HL-60 (cell line): ENCODE results near the gene RGL1.

Experiments used
- DNase-seq, 2 experiments: peaks; one replicate each; pipeline ENCODE4 v3.0.0-alpha.2; 2010 to 2020; ENCODE audit warnings: low read depth in 1 of 2, low spot score in 1 of 2
- H3K27ac ChIP-seq: fragments of 250-450 bp; sonication (Bioruptor Pico); replicated peaks from 2 replicates; pipeline ENCODE4 v1.5.1; 2020; ENCODE audit warnings: mild to moderate bottlenecking, moderate library complexity
- H3K27me3 ChIP-seq: fragments of 250-450 bp; sonication (Bioruptor Pico); 2 replicates; pipeline ENCODE4 v1.5.1; 2021; ENCODE audit warnings: mild to moderate bottlenecking, moderate library complexity; ENCODE audit not compliant: insufficient read depth, poor library complexity, severe bottlenecking
- H3K4me3 ChIP-seq: replicated peaks from 2 replicates; pipeline ENCODE4 v1.5.1; 2011; ENCODE audit warnings: mild to moderate bottlenecking, control low read depth, low read length; ENCODE audit not compliant: insufficient read depth
- GABPA ChIP-seq: IDR thresholded peaks from 2 replicates; pipeline ENCODE4 v1.6.1; 2012; ENCODE audit warnings: low read depth
- POLR2AphosphoS5 ChIP-seq: IDR thresholded peaks from 2 replicates; pipeline ENCODE4 v1.6.1; 2012; ENCODE audit warnings: low read depth
- SPI1 ChIP-seq: IDR thresholded peaks from 2 replicates; pipeline ENCODE4 v1.6.1; 2012; ENCODE audit warnings: low read depth, mild to moderate bottlenecking, borderline replicate concordance
- TF ChIP-seq, protein P1 (sequence below): IDR thresholded peaks from one replicate; pipeline ENCODE4 v1.5.1; 2011; ENCODE audit warnings: low read length, control low read depth, inconsistent platforms; ENCODE audit not compliant: insufficient read depth
- TF ChIP-seq, protein P2 (sequence below): IDR thresholded peaks from 2 replicates; pipeline ENCODE4 v1.6.1; 2012; ENCODE audit warnings: low read depth; ENCODE audit not compliant: insufficient replicate concordance

RGL1 gene

DNA sequence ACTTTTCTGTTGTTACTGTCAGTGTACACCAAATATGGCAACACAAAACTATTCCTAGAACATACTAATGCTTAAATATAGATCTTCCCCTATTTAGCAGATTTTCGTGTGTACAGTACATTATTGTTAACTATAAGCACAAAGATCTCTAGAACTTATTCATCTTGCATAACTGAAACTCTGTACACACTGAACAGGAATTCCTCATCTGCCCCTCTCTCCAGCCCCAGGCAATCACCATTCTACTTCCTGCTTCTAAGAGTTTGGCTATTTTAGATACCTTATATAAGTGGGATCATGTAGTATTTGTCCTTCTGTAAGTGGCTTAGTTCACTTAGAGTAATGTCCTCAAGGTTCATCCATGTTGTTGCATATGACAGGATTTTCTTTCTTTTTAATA is 4.5 kb upstream of the RGL1 start:
- no peaks in the 10 kb centered on the region for H3K27me3 ChIP-seq
- H3K4me3 ChIP-seq = no peak overlapping the region
- no peak for DNase-seq
- H3K27ac ChIP-seq = no peak overlapping the region
- TF ChIP-seq SPI1 (no peak), GABPA (no peak), POLR2AphosphoS5 (no peak)
- TF ChIP-seq, protein P1, sequence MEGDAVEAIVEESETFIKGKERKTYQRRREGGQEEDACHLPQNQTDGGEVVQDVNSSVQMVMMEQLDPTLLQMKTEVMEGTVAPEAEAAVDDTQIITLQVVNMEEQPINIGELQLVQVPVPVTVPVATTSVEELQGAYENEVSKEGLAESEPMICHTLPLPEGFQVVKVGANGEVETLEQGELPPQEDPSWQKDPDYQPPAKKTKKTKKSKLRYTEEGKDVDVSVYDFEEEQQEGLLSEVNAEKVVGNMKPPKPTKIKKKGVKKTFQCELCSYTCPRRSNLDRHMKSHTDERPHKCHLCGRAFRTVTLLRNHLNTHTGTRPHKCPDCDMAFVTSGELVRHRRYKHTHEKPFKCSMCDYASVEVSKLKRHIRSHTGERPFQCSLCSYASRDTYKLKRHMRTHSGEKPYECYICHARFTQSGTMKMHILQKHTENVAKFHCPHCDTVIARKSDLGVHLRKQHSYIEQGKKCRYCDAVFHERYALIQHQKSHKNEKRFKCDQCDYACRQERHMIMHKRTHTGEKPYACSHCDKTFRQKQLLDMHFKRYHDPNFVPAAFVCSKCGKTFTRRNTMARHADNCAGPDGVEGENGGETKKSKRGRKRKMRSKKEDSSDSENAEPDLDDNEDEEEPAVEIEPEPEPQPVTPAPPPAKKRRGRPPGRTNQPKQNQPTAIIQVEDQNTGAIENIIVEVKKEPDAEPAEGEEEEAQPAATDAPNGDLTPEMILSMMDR = no peak
- TF ChIP-seq, protein P2, sequence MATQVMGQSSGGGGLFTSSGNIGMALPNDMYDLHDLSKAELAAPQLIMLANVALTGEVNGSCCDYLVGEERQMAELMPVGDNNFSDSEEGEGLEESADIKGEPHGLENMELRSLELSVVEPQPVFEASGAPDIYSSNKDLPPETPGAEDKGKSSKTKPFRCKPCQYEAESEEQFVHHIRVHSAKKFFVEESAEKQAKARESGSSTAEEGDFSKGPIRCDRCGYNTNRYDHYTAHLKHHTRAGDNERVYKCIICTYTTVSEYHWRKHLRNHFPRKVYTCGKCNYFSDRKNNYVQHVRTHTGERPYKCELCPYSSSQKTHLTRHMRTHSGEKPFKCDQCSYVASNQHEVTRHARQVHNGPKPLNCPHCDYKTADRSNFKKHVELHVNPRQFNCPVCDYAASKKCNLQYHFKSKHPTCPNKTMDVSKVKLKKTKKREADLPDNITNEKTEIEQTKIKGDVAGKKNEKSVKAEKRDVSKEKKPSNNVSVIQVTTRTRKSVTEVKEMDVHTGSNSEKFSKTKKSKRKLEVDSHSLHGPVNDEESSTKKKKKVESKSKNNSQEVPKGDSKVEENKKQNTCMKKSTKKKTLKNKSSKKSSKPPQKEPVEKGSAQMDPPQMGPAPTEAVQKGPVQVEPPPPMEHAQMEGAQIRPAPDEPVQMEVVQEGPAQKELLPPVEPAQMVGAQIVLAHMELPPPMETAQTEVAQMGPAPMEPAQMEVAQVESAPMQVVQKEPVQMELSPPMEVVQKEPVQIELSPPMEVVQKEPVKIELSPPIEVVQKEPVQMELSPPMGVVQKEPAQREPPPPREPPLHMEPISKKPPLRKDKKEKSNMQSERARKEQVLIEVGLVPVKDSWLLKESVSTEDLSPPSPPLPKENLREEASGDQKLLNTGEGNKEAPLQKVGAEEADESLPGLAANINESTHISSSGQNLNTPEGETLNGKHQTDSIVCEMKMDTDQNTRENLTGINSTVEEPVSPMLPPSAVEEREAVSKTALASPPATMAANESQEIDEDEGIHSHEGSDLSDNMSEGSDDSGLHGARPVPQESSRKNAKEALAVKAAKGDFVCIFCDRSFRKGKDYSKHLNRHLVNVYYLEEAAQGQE = no peak

DNA sequence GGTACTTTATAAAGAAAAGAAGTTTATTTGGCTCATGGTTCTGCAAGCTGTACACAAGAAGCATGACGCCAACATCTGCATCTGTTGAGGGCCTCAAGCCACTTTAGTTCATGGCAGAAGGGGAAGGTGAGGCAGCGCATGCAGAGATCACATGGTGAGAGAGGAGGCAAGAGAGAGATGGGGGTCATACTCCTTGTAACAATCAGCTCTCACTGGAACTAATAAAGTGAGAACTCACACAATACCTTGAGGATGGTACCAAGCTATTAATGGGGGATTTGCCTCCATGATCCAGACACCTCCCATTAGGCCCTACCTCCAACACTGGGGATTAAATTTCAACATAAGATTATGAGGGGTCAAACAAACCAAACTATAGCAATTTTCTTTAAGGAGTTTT is 3.3 kb upstream of the RGL1 start:
- Histone ChIP-seq H3K27me3 (no peaks in the 10 kb centered on the region), H3K27ac (no peak overlapping the region), H3K4me3 (no peak overlapping the region)
- no peak for TF ChIP-seq SPI1
- TF ChIP-seq, protein P2 = no peak
- no peak for TF ChIP-seq GABPA
- no peak for TF ChIP-seq POLR2AphosphoS5
- TF ChIP-seq, protein P1 = no peak
- DNase-seq = no peak

DNA sequence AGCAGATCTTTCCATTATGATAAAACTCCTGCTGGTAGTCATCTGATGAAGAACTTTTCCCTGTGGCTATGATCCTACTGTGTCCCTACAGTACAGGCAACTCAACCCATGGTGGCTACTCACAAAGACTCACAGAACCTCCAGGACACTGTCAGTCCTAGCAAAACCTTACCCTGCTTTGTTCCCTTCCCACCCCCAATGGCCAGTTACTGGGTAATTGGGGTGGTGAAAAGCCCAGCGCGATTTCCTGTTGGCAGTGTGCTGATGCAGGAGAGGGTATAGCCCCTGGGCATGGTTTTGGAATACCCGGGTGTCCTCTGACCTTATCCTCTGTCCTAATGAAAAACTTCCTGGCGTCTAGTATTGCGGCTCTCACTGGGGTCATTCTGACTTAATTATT is 533 bp upstream of the RGL1 start:
- no peak for DNase-seq
- TF ChIP-seq POLR2AphosphoS5 (no peak), GABPA (no peak)
- TF ChIP-seq, protein P1 = no peak
- H3K27me3 ChIP-seq = no peaks in the 10 kb centered on the region
- no peak overlapping the region for H3K27ac ChIP-seq
- no peak overlapping the region for H3K4me3 ChIP-seq

DNA sequence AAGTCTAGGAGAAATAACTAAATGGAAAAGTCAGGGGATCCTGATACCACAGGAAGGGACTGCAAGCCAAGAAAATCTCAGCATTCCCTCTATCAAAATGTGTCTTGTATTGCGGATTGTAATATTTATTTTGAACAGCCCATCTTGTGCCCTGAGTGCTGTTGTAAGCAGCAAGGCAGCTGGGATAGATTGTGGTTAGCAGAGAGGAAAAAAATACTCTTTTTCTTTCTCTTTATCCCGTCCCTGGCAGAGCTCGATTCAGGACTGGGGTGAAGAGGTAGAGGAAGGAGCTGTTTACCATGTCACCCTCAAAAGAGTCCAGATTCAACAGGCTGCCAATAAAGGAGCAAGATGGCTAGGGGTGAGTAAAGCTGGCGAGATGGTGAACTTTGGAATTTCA is 1.2 kb downstream of the RGL1 start:
- Histone ChIP-seq H3K4me3 (no peak overlapping the region), H3K27me3 (no peaks in the 10 kb centered on the region), H3K27ac (no peak overlapping the region)
- TF ChIP-seq POLR2AphosphoS5 = no peak
- TF ChIP-seq, protein P2 = no peak
- TF ChIP-seq GABPA = no peak
- TF ChIP-seq, protein P1 = no peak
- TF ChIP-seq SPI1 = no peak
- no peak for DNase-seq
